Endometrial microvascular endothelial cells (primary cell): ENCODE measurements around the gene MAPK14. TPM values are rescaled to one million over a fixed set of nuclear protein-coding genes. Genes with fewer than 3 reads are reported as not detected.

Experiments
- in situ Hi-C: cut with HindIII; loops from 2 replicates; pipeline ENCODE4 v1.10.0; 2017; ENCODE audit warnings: low sequenced_read_pairs, low pct_unique_long_range_greater_than_20kb; ENCODE audit errors: inconsistent ontology term
- total RNA-seq: library from RNA; depleted of rRNA; stranded (reverse); fragments of >200 nt; gene quantifications from one replicate; pipeline ENCODE4 v1.2.3, GENCODE V29; 2015; ENCODE audit errors: inconsistent ontology term

Gene MAPK14
- total RNA-seq, 1 donor from 2014 or later = 51.5 TPM

- in situ Hi-C loops = no loop called here
These were observed 115.6 kb downstream of the MAPK14 start for GRCh38 chr6:36142971-36143838.

- in situ Hi-C loops = no loop called here
These were observed 117.9 kb downstream of the MAPK14 start for GRCh38 chr6:36145495-36145894.

GRCh38 chr6:36147294-36147693 is 119.7 kb downstream of the MAPK14 start:
- in situ Hi-C loops = no loop called here

GRCh38 chr6:36149476-36149875 is 121.9 kb downstream of the MAPK14 start:
- in situ Hi-C loops = no loop called here

- in situ Hi-C loops = no loop called here
These were observed 122.7 kb downstream of the MAPK14 start for GRCh38 chr6:36150283-36150682.

GRCh38 chr6:36154286-36154685 is 126.7 kb downstream of the MAPK14 start:
- in situ Hi-C loops = no loop called here

- in situ Hi-C loops = no loop called here
These were observed 128.1 kb downstream of the MAPK14 start for GRCh38 chr6:36155662-36156061.

GRCh38 chr6:36160147-36160760 is 132.6 kb downstream of the MAPK14 start:
- in situ Hi-C loops = no loop called here

Other genes with a start within 250 kb of the MAPK14 start
- not detected for gene CLPSL1, start 246.8 kb upstream of the MAPK14 start, total RNA-seq
- gene CLPS, start 230.5 kb upstream of the MAPK14 start, total RNA-seq = not detected
- not detected for gene LHFPL5, start 222.5 kb upstream of the MAPK14 start, total RNA-seq
- 91.6 TPM for gene SRPK1, start 106.7 kb upstream of the MAPK14 start, total RNA-seq
- gene SLC26A8, start 3.2 kb upstream of the MAPK14 start, total RNA-seq = not detected
- 9.3 TPM for gene MAPK13, start 102.7 kb downstream of the MAPK14 start, total RNA-seq
- gene BRPF3, start 168.9 kb downstream of the MAPK14 start, total RNA-seq = 10.9 TPM
- gene PNPLA1, start 242.3 kb downstream of the MAPK14 start, total RNA-seq = not detected